Measurements from ENCODE around the gene MAP3K7. TPM values are rescaled to one million over a fixed set of nuclear protein-coding genes. Genes with fewer than 3 reads are reported as not detected.

MAP3K7 gene
- total RNA-seq, 4 donors from 2014 or later = 18.4 to 44.9 (median 26.3) TPM

GRCh38 chr6:90599151-90599550 is 12.3 kb upstream of the MAP3K7 start:
- no peak for DNase-seq (ENCODE audit: low spot score in 2 of 2)
- no peaks in the 10 kb centered on the region for H3K9me3 ChIP-seq
- no peak overlapping the region for H3K4me3 ChIP-seq
- H3K36me3 ChIP-seq = no peaks in the 10 kb centered on the region
- H3K4me1 ChIP-seq = no peaks in the 10 kb centered on the region
- WGBS = 81% methylated on average over 4 of the region's 4 CpGs
- no peak overlapping the region for H3K27ac ChIP-seq
- no peak for TF ChIP-seq CTCF (IDR thresholded peaks at IDR 0.05)
- TF ChIP-seq POLR2AphosphoS5 (IDR thresholded peaks at IDR 0.05) = no peak
- TF ChIP-seq EP300 (IDR thresholded peaks at IDR 0.05) = no peak
- no peak for TF ChIP-seq POLR2A (IDR thresholded peaks at IDR 0.05)
- H3K27me3 ChIP-seq = peaks cover 36% of the 10 kb centered on the region

- Histone ChIP-seq H3K4me1 (no peaks in the 10 kb centered on the region), H3K36me3 (no peaks in the 10 kb centered on the region), H3K4me3 (no peak overlapping the region), H3K27me3 (peaks cover 43% of the 10 kb centered on the region), H3K27ac (no peak overlapping the region), H3K9me3 (no peaks in the 10 kb centered on the region)
- WGBS = 85% methylated on average over 4 of the region's 4 CpGs
- TF ChIP-seq CTCF (IDR thresholded peaks at IDR 0.05) = no peak
- TF ChIP-seq EP300 (IDR thresholded peaks at IDR 0.05) = no peak
- no peak for TF ChIP-seq POLR2A (IDR thresholded peaks at IDR 0.05)
- no peak for TF ChIP-seq POLR2AphosphoS5 (IDR thresholded peaks at IDR 0.05)
- no peak for DNase-seq (ENCODE audit: low spot score in 2 of 2)
Observed at GRCh38 chr6:90598192-90598951, 11.5 kb upstream of the MAP3K7 start.

- DNase-seq (ENCODE audit: low spot score in 2 of 2) = no peak
- no peaks in the 10 kb centered on the region for H3K36me3 ChIP-seq
- H3K27ac ChIP-seq = no peak overlapping the region
- H3K4me1 ChIP-seq = no peaks in the 10 kb centered on the region
- H3K4me3 ChIP-seq = no peak overlapping the region
- WGBS = 67% methylated on average over 5 of the region's 5 CpGs
- no peaks in the 10 kb centered on the region for H3K9me3 ChIP-seq
- TF ChIP-seq EP300 (IDR thresholded peaks at IDR 0.05) = no peak
- no peak for TF ChIP-seq POLR2AphosphoS5 (IDR thresholded peaks at IDR 0.05)
- no peak for TF ChIP-seq POLR2A (IDR thresholded peaks at IDR 0.05)
- TF ChIP-seq CTCF (IDR thresholded peaks at IDR 0.05) = no peak
- H3K27me3 ChIP-seq = peaks cover 43% of the 10 kb centered on the region
Observed at GRCh38 chr6:90596967-90597539, 10.2 kb upstream of the MAP3K7 start.

GRCh38 chr6:90595854-90596253 is 9.0 kb upstream of the MAP3K7 start:
- Histone ChIP-seq H3K36me3 (no peaks in the 10 kb centered on the region), H3K4me1 (no peaks in the 10 kb centered on the region), H3K27me3 (peaks cover 44% of the 10 kb centered on the region), H3K27ac (no peak overlapping the region), H3K9me3 (no peaks in the 10 kb centered on the region), H3K4me3 (no peak overlapping the region)
- TF ChIP-seq POLR2A (IDR thresholded peaks at IDR 0.05) (no peak), POLR2AphosphoS5 (IDR thresholded peaks at IDR 0.05) (no peak), CTCF (IDR thresholded peaks at IDR 0.05) (no peak), EP300 (IDR thresholded peaks at IDR 0.05) (no peak)
- WGBS = 54% methylated on average over 3 of the region's 3 CpGs
- DNase-seq (ENCODE audit: low spot score in 2 of 2) = no peak

GRCh38 chr6:90586546-90586835 is 381 bp downstream of the MAP3K7 start:
- DNase-seq (ENCODE audit: low spot score in 2 of 2) = no peak
- H3K9me3 ChIP-seq = no peaks in the 10 kb centered on the region
- H3K27ac ChIP-seq = peak overlapping the region; percentile 97
- TF ChIP-seq POLR2AphosphoS5 (IDR thresholded peaks at IDR 0.05) = no peak
- no peak for TF ChIP-seq CTCF (IDR thresholded peaks at IDR 0.05)
- no peak for TF ChIP-seq EP300 (IDR thresholded peaks at IDR 0.05)
- no peak for TF ChIP-seq POLR2A (IDR thresholded peaks at IDR 0.05)
- 0% methylated on average over 3 of the region's 18 CpGs for WGBS
- peaks cover 49% of the 10 kb centered on the region for H3K4me1 ChIP-seq
- H3K27me3 ChIP-seq = peaks cover 6% of the 10 kb centered on the region
- H3K4me3 ChIP-seq = peak overlapping the region; percentile 100
- H3K36me3 ChIP-seq = no peaks in the 10 kb centered on the region

All from suprapubic skin (tissue), 4 donors.